Placental epithelial cell (primary cell): ENCODE data around the gene GDPD2. TPM values are rescaled to one million over a fixed set of nuclear protein-coding genes. Genes with fewer than 3 reads are reported as not detected.

Experiments
- small RNA-seq: library from RNA; depleted of rRNA; stranded (forward); fragments of <200 nt; gene quantifications from one replicate; pipeline ENCODE3, GENCODE V24; 2012
- total RNA-seq: library from RNA; depleted of rRNA; stranded (reverse); fragments of >200 nt; gene quantifications from 2 replicates; pipeline ENCODE4 v1.2.3, GENCODE V29; 2012

The GDPD2 gene
- 0.11 TPM in 1 of 2 replicates, not detected in the other for total RNA-seq

DNA sequence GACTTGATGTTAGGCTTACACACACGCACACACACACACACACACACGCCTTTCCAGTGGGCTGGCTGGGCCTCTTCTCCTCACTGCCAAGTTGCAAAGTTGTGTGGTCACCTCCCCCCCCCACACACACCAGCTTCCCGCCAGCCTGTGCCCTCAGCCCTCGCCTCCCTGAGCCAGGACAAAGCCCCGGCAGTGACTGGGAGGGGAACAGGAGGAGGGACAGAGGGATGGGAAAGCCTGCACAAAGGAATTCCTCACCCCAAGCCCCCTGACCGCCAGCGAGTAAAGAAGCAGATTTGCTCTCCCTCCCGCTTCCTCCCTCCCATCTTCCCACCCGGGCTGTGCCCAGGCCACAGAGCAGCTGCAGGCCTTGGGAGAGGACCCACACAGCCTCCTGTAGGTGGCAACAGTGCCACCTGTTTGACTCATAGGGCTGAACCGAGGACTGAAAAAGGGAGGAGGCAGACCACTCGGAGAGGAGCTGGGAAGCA, at the start of gene GDPD2:
Gene GDPD2, plus strand, starts transcription at position 464 of the 491 bp plus-strand sequence. CDS start 1,671 bp downstream, outside the sequence.

DNA sequence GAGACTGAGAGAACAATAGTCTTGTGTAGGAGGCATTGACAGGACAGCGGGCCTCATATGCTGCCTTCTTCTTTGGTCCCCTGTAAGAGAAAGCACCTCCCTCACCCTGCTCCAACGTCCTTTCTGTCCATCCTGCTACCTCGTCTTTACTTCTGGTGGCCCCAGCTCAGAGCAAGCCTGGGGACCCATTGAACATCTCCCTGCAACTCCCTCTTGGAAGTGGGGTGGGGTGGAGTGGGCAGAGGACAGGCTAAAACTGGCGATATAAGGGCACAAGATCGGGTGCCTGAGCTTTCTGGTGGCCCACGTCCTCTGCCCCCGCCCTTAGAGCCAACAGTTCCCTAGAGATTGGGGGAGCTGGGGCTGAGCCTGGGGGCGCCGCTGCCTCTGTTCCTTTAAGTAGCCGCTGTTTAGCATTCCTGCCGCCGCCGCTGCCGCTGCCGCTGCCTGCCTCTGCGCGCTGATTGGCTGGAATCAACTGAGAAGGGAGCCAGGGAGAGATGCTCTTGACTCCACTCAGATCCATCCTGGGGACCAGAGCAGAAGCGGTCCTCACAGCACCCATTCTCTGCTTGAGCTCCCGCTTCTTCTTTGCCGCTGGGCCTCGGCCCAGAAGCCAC, 21.3 kb downstream of the GDPD2 start, which contains the start of gene DLG3:
Gene DLG3, plus strand, starts transcription at position 510 of the 620 bp plus-strand sequence. CDS start 367 bp downstream, outside the sequence.

Small RNA genes lying within 50 kb of the gene (small RNA-seq; reads per million reads assigned to genes)
- gene RNU4-81P (not detected), gene RNY4P23 (0.89 reads per million, percentile 52 among the genes with 10 or more reads in this experiment)

Other genes starting within 250 kb of the GDPD2 start
- not detected in 2 replicates for gene DGAT2L6, start 245.8 kb upstream of the GDPD2 start, total RNA-seq
- gene AWAT1, start 188.7 kb upstream of the GDPD2 start, total RNA-seq = not detected in 2 replicates
- gene P2RY4, start 163.1 kb upstream of the GDPD2 start, total RNA-seq = under 0.01 and 0.43 TPM in 2 replicates
- not detected in 2 replicates for gene ARR3, start 155.0 kb upstream of the GDPD2 start, total RNA-seq
- gene RAB41, start 141.1 kb upstream of the GDPD2 start, total RNA-seq = not detected in 2 replicates
- 47.9 and 66.2 TPM in 2 replicates for gene PDZD11, start 133.4 kb upstream of the GDPD2 start, total RNA-seq
- gene KIF4A, start 133.2 kb upstream of the GDPD2 start, total RNA-seq = 2.7 and 4.1 TPM in 2 replicates
- gene DLG3, start 21.5 kb downstream of the GDPD2 start, total RNA-seq = 23.6 TPM in 2 replicates